ENCODE results near the gene SIX1. TPM values are rescaled to one million over a fixed set of nuclear protein-coding genes. Genes with fewer than 3 reads are reported as not detected.

Gene SIX1
- total and polyA plus RNA-seq, 2 of the 13 experiments (the other 11 are each of a cell fraction or from before 2014, with no cell fraction given): 1.7 to 6.5 TPM

DNA sequence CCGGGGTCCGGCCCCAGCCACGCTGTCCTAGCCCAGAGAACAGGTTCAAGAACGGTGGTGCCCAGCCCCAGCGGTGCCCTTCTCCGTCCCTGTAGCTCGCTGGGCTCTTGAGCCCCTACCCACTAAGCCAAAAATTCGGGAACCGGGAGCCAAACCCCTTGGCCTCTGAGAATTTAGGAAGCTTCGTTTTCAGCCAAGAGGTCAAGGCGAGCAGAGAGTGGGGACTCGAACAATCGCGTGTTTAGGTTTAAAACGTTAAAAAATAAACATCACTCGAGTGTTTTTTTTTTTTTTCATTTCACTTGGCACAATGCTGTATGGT is 6.2 kb downstream of the SIX1 start:
- Histone ChIP-seq H3K4me3 (replicated peaks in 1 of 3; ENCODE audit: insufficient read depth in 1 of 3, low read depth in 2 of 3, low read length in 3 of 3) (no peak overlapping the region), H2AFZ (ENCODE audit: low read length) (no peak overlapping the region), H3K4me2 (ENCODE audit: low read depth, low read length) (no peak overlapping the region), H3K9me3 (ENCODE audit: low read length) (no peaks in the 10 kb centered on the region), H3K4me1 (ENCODE audit: insufficient read depth, low read length) (peaks cover 37% of the 10 kb centered on the region), H4K20me1 (ENCODE audit: insufficient read depth, low read length) (no peaks in the 10 kb centered on the region), H3K27ac (ENCODE audit: extremely low read length, insufficient read depth, low read length) (no peak overlapping the region), H3K36me3 (replicated peaks in 1 of 2; ENCODE audit: control insufficient read depth in 1 of 2, insufficient read depth in 2 of 2, low read length in 2 of 2) (no peaks in the 10 kb centered on the region), H3K27me3 (ENCODE audit: control insufficient read depth in 1 of 2, insufficient read depth in 2 of 2, low read length in 2 of 2) (no peaks in the 10 kb centered on the region), H3K79me2 (ENCODE audit: insufficient read depth, low read length) (peaks cover 36% of the 10 kb centered on the region), H3K9ac (ENCODE audit: insufficient read depth, low read depth, low read length) (no peak overlapping the region)
- DNase-seq (ENCODE audit: low spot score) (no peak), ATAC-seq (no peak), FAIRE-seq (no peak)
- 96% methylated on average over 13 of the region's 16 CpGs for WGBS (ENCODE audit: low lambda C conversion rate)
- ChIA-PET CTCF (ENCODE audit: low intra/inter-chr PET ratio, low total read pairs) (no interaction called here), POLR2A (no interaction called here)
- no TSS peak for BruUV-seq (replicated peaks)
- in situ Hi-C loops (cut with HindIII; ENCODE audit: extremely low pct_ligation_motif_present, low pct_unique_long_range_greater_than_20kb) (no loop called here), intact Hi-C loops (cut with micrococcal nuclease; ENCODE audit: unreplicated experiment) (no loop called here)
- TF ChIP-seq ZNF710 (CRISPR knock-in tag; IDR thresholded peaks at IDR 0.05; ENCODE audit: borderline replicate concordance) (no peak), THAP9 (CRISPR knock-in tag; IDR thresholded peaks at IDR 0.05; ENCODE audit: borderline replicate concordance) (no peak), HNF4A (CRISPR knock-in tag; IDR thresholded peaks at IDR 0.05) (no peak), KDM3A (CRISPR knock-in tag; IDR thresholded peaks at IDR 0.05; ENCODE audit: low read depth) (no peak)
